Neural crest cell (in vitro differentiated cells): ENCODE results near the gene EBF3. TPM values are rescaled to one million over a fixed set of nuclear protein-coding genes. Genes with fewer than 3 reads are reported as not detected.
A peak's percentile ranks its signal among the peaks of the same experiment; 100 is the strongest.

Experiments
- DNase-seq: peaks from one replicate; pipeline ENCODE4 v3.0.0; 2021; ENCODE audit warnings: low read depth, mixed read lengths, low spot score
- H3K27ac Mint-ChIP-seq: one replicate; pipeline ENCODE4 v1.8.0; 2021; ENCODE audit warnings: mild to moderate bottlenecking, mixed read lengths; ENCODE audit not compliant: unreplicated experiment
- H3K27me3 Mint-ChIP-seq: 2 replicates; pipeline ENCODE4 v1.8.0; 2021; ENCODE audit warnings: low read depth, mild to moderate bottlenecking, mixed read lengths
- H3K36me3 Mint-ChIP-seq: 2 replicates; pipeline ENCODE4 v1.8.0; 2021; ENCODE audit warnings: low read depth, mild to moderate bottlenecking, mixed read lengths
- H3K4me1 Mint-ChIP-seq: 2 replicates; pipeline ENCODE4 v1.8.0; 2021; ENCODE audit warnings: mixed read lengths
- H3K4me3 Mint-ChIP-seq: one replicate; pipeline ENCODE4 v1.8.0; 2021; ENCODE audit warnings: mild to moderate bottlenecking, mixed read lengths
- H3K9me3 Mint-ChIP-seq: 2 replicates; pipeline ENCODE4 v1.8.0; 2021; ENCODE audit warnings: mixed read lengths
- total RNA-seq: library from RNA; stranded (reverse); gene quantifications from 2 replicates; pipeline ENCODE4 v1.2.1, GENCODE V29; 2021
- TF ChIP-seq, protein P1 (sequence below): fragments of 200-600 bp; sonication (generic); conservative IDR thresholded peaks from 2 replicates; pipeline ENCODE4 v1.5.0; 2021; ENCODE audit warnings: antibody characterized with exemption, mild to moderate bottlenecking

EBF3 gene
- total RNA-seq, 1 donor from 2014 or later: 11.6 TPM

DNA sequence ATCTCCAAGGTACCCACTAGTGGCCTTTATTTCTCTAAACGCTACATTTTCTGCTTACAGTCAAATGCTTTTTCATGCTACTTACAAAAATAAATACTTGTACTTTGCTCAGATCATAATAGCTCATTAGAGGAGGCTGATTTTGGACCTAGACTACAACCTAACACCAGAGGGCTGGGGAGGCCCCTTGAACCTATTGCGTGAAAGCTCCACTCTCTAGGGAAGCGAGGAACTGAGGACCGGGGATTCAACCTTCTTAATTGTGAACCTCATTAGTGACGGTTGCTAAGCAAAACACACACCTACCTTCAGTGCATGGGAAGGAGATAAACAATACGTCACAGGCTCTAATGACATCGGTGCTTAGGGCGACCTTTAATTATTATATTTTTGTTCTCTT, 92.1 kb downstream of the EBF3 start:
- Mint-ChIP-seq H3K27me3 (no peaks in the 10 kb centered on the region), H3K4me3 (no peak overlapping the region), H3K4me1 (peaks cover 32% of the 10 kb centered on the region), H3K9me3 (no peaks in the 10 kb centered on the region), H3K27ac (no peak overlapping the region), H3K36me3 (no peaks in the 10 kb centered on the region)
- DNase-seq: no peak
- TF ChIP-seq, protein P1, sequence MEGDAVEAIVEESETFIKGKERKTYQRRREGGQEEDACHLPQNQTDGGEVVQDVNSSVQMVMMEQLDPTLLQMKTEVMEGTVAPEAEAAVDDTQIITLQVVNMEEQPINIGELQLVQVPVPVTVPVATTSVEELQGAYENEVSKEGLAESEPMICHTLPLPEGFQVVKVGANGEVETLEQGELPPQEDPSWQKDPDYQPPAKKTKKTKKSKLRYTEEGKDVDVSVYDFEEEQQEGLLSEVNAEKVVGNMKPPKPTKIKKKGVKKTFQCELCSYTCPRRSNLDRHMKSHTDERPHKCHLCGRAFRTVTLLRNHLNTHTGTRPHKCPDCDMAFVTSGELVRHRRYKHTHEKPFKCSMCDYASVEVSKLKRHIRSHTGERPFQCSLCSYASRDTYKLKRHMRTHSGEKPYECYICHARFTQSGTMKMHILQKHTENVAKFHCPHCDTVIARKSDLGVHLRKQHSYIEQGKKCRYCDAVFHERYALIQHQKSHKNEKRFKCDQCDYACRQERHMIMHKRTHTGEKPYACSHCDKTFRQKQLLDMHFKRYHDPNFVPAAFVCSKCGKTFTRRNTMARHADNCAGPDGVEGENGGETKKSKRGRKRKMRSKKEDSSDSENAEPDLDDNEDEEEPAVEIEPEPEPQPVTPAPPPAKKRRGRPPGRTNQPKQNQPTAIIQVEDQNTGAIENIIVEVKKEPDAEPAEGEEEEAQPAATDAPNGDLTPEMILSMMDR: no peak

DNA sequence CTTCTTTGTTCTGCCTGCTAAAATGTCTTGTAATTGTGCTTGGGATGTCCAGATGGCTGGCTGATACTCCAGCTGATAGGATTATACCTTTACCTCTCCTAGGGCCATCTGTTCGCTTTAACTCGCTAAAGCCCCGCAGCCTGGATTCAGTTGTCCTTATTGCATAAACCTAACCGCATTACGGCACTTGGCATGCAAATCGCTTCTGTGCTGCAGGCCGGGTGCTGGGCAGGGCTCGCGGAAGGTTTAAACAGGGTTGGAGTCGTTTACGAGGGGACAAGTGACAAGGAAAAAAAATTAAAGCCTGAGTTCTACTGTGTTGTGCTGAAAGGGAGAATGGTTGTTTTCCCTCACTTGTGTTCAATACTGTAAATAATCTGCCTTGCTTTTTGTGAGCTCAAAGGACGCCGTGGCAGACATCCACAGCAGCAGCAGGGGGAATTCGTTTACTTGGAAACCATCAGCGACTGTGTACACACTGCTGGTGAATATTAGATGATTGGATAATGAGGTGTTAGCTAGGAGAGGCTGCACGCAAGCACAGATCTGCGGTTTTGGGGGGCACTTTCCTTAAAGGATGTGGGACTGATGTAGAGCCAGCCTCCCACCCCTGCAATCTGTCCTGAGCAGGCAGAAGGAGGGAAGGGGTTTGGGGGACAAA, 93.0 kb downstream of the EBF3 start:
- Mint-ChIP-seq H3K27me3 (no peaks in the 10 kb centered on the region), H3K4me1 (peaks cover 32% of the 10 kb centered on the region), H3K4me3 (peak overlapping the region; percentile 7), H3K9me3 (no peaks in the 10 kb centered on the region), H3K27ac (peak overlapping the region; percentile 69), H3K36me3 (no peaks in the 10 kb centered on the region)
- TF ChIP-seq, protein P1: no peak
- DNase-seq: no peak

DNA sequence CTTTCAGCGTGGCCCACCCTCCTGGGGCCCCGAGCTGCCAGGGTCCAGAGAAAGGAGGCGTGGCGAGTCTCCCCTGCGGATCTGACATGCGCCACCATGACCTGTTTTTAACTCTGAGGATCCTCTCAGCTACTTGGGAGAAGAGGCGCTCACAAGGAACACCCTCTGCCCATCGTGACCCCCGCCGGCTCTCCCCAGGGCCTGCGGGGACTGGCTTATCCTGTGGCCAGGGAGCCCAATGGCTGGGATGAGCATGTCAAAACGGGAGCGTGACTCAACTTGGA, 93.7 kb downstream of the EBF3 start:
- Mint-ChIP-seq H3K4me1 (peaks cover 32% of the 10 kb centered on the region), H3K9me3 (no peaks in the 10 kb centered on the region), H3K36me3 (no peaks in the 10 kb centered on the region), H3K4me3 (no peak overlapping the region), H3K27me3 (no peaks in the 10 kb centered on the region), H3K27ac (no peak overlapping the region)
- no peak for DNase-seq
- TF ChIP-seq, protein P1: no peak

DNA sequence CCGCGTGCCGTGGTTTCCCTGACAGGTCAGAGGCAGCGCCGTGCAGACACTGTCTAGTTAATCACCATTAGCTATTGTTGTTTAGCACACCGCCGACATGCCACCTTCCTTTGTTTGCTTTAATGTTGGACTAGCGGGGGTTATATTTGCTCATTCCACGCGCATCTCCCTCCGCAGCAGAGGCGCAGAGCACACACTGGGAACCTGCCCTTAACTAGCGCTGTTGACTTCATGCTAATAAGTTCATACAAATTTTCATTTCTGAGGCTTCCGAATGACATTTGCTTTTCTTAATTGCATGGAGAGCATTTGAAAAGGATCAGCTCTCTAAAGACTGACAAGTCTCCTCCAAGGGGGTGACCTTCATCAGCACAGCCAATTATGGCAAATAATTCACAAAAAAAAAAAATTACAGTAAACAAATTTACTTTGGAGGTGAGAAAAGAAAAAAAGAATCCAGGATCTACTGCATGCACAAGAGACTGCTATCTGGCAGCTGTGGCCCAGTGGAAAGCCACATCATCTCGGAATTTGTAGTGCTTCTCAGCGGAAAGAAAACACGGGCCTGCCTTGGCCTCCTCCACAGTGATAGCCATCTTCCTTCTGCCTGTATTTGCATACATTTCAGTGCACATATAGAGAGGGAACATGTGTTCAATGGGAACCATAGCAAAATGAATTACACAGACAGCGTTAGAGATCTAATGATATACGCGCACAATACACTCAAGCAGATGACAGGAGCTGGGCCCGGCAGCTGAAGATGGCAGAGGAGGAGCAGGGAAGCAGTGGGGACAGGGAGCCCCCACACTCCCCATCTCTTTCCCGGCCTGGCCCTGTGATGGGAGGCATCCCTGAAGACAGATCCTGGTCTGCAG, 94.2 kb downstream of the EBF3 start:
- peak overlapping the region; percentile 65 for H3K27ac Mint-ChIP-seq
- TF ChIP-seq, protein P1: no peak
- peaks cover 32% of the 10 kb centered on the region for H3K4me1 Mint-ChIP-seq
- H3K9me3 Mint-ChIP-seq: no peaks in the 10 kb centered on the region
- no peaks in the 10 kb centered on the region for H3K36me3 Mint-ChIP-seq
- H3K27me3 Mint-ChIP-seq: no peaks in the 10 kb centered on the region
- DNase-seq: no peak
- peak overlapping the region; percentile 23 for H3K4me3 Mint-ChIP-seq

DNA sequence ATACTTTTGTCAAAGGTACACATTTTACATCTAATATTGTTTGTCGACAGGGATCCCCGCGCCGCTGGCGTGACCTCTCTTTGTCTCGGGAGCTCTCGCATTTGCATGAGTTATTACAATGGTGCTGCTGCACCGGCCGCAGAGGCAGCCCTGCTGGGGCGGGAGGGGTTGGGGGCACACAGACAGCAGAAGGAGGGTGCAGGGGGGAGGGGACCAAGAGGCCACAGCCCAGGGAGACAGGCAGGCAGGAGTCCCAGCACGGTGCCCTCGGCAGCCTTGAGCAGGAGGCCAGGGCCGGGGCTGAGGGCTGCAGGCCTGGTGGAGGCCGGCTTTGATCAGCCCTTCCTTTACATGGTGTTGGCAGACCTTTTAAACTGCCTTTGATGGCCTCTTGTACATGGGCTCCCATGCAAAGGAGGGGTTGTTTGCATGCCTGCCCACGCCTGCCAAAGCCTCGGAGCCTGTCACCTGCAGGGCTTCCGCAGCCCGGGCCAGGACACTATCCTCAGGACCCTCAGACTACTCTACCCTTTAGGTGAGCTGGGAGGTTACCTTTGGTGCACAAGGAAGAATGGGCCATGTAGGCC, 95.5 kb downstream of the EBF3 start:
- Mint-ChIP-seq H3K9me3 (no peaks in the 10 kb centered on the region), H3K4me1 (peaks cover 44% of the 10 kb centered on the region), H3K36me3 (no peaks in the 10 kb centered on the region), H3K4me3 (no peak overlapping the region), H3K27ac (peak overlapping the region; percentile 79), H3K27me3 (no peaks in the 10 kb centered on the region)
- TF ChIP-seq, protein P1: no peak
- no peak for DNase-seq
